Measurements from ENCODE around the gene KCNMB4.

Gene KCNMB4

GRCh38 chr12:70444903-70445302 is 78.8 kb downstream of the KCNMB4 start:
- peak; percentile 52 for DNase-seq (ENCODE audit: low read depth)

GRCh38 chr12:70448371-70448770 is 82.3 kb downstream of the KCNMB4 start:
- DNase-seq (ENCODE audit: low read depth), result no peak

- no peak for DNase-seq (ENCODE audit: low read depth)
Observed at GRCh38 chr12:70449074-70449752, 83.1 kb downstream of the KCNMB4 start.

GRCh38 chr12:70449753-70450341 is 83.8 kb downstream of the KCNMB4 start:
- peak; percentile 42 for DNase-seq (ENCODE audit: low read depth)

- DNase-seq (ENCODE audit: low read depth), result no peak
Observed at GRCh38 chr12:70451528-70451927, 85.4 kb downstream of the KCNMB4 start.

GRCh38 chr12:70456953-70457352 is 90.9 kb downstream of the KCNMB4 start:
- DNase-seq (ENCODE audit: low read depth), result no peak

GRCh38 chr12:70459786-70460185 is 93.7 kb downstream of the KCNMB4 start:
- no peak for DNase-seq (ENCODE audit: low read depth)

GRCh38 chr12:70463997-70464396 is 97.9 kb downstream of the KCNMB4 start:
- DNase-seq (ENCODE audit: low read depth), result no peak

GRCh38 chr12:70466753-70467152 is 100.7 kb downstream of the KCNMB4 start:
- no peak for DNase-seq (ENCODE audit: low read depth)

GRCh38 chr12:70467476-70467875 is 101.4 kb downstream of the KCNMB4 start:
- DNase-seq (ENCODE audit: low read depth), result no peak

GRCh38 chr12:70467918-70468733 is 102.0 kb downstream of the KCNMB4 start:
- DNase-seq (ENCODE audit: low read depth), result no peak

GRCh38 chr12:70468741-70469140 is 102.7 kb downstream of the KCNMB4 start:
- no peak for DNase-seq (ENCODE audit: low read depth)

- DNase-seq (ENCODE audit: low read depth), result no peak
Observed at GRCh38 chr12:70469221-70469820, 103.2 kb downstream of the KCNMB4 start.

GRCh38 chr12:70482764-70483163 is 116.7 kb downstream of the KCNMB4 start:
- no peak for DNase-seq (ENCODE audit: low read depth)
